HCT116 (cell line): Measurements from ENCODE around the gene CYP2U1.

Experiments used
- CTCF ChIP-seq, 3 experiments: fragments of 200-600 bp in 1 of 3; sonication (generic) in 1 of 3; IDR thresholded peaks in 2 of 3; conservative IDR thresholded peaks in 1 of 3; 2 replicates each; pipeline ENCODE4 v1.5.1; 2012 to 2017; ENCODE audit warnings: low read depth in 2 of 3, low read length in 2 of 3, antibody characterized with exemption in 1 of 3, borderline replicate concordance in 1 of 3, control low read depth in 1 of 3, mild to moderate bottlenecking in 1 of 3, mixed read lengths in 1 of 3, mixed run types in 1 of 3, moderate library complexity in 1 of 3; ENCODE audit not compliant: insufficient read depth in 1 of 3
- EZH2 ChIP-seq: fragments of 200-600 bp; sonication (generic); IDR thresholded peaks from 2 replicates; pipeline ENCODE4 v1.6.1; 2017; ENCODE audit warnings: antibody characterized with exemption, mixed run types
- FOSL1 ChIP-seq: IDR thresholded peaks from 2 replicates; pipeline ENCODE4 v1.6.1; 2012; ENCODE audit warnings: low read depth
- JUND ChIP-seq: IDR thresholded peaks from 2 replicates; pipeline ENCODE4 v1.6.1; 2012
- POLR2AphosphoS5 ChIP-seq: IDR thresholded peaks from 2 replicates; pipeline ENCODE4 v1.6.1; 2011; ENCODE audit warnings: mild to moderate bottlenecking, low read depth, low read length, moderate library complexity
- RAD21 ChIP-seq: IDR thresholded peaks from 2 replicates; pipeline ENCODE4 v1.6.1; 2012; ENCODE audit warnings: low read depth, mild to moderate bottlenecking
- YY1 ChIP-seq: IDR thresholded peaks from 2 replicates; pipeline ENCODE4 v1.6.1; 2011; ENCODE audit warnings: low read length, low read depth, moderate library complexity, mild to moderate bottlenecking; ENCODE audit not compliant: insufficient replicate concordance; ENCODE audit errors: extremely low read depth
- TF ChIP-seq, protein P1 (sequence below): IDR thresholded peaks from 2 replicates; pipeline ENCODE4 v1.6.1; 2012; ENCODE audit warnings: low read depth

GRCh38 chr4:107994894-107995293 lies 63.5 kb downstream of the CYP2U1 start:
- TF ChIP-seq, protein P1, sequence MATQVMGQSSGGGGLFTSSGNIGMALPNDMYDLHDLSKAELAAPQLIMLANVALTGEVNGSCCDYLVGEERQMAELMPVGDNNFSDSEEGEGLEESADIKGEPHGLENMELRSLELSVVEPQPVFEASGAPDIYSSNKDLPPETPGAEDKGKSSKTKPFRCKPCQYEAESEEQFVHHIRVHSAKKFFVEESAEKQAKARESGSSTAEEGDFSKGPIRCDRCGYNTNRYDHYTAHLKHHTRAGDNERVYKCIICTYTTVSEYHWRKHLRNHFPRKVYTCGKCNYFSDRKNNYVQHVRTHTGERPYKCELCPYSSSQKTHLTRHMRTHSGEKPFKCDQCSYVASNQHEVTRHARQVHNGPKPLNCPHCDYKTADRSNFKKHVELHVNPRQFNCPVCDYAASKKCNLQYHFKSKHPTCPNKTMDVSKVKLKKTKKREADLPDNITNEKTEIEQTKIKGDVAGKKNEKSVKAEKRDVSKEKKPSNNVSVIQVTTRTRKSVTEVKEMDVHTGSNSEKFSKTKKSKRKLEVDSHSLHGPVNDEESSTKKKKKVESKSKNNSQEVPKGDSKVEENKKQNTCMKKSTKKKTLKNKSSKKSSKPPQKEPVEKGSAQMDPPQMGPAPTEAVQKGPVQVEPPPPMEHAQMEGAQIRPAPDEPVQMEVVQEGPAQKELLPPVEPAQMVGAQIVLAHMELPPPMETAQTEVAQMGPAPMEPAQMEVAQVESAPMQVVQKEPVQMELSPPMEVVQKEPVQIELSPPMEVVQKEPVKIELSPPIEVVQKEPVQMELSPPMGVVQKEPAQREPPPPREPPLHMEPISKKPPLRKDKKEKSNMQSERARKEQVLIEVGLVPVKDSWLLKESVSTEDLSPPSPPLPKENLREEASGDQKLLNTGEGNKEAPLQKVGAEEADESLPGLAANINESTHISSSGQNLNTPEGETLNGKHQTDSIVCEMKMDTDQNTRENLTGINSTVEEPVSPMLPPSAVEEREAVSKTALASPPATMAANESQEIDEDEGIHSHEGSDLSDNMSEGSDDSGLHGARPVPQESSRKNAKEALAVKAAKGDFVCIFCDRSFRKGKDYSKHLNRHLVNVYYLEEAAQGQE = no peak
- TF ChIP-seq CTCF (IDR thresholded peaks at IDR 0.05 in 2 of 3, conservative IDR thresholded peaks at IDR 0.05 in 1 of 3; ENCODE audit: borderline replicate concordance in 1 of 3, insufficient read depth in 1 of 3, low read depth in 2 of 3, low read length in 2 of 3) = no peak
- no peak for TF ChIP-seq EZH2
- TF ChIP-seq YY1 = no peak
- no peak for TF ChIP-seq FOSL1
- TF ChIP-seq POLR2AphosphoS5 = no peak
- TF ChIP-seq JUND = no peak
- no peak for TF ChIP-seq RAD21
